Stomach smooth muscle (tissue), 2 donors: ENCODE results near the gene PPT1.

Experiments
- H3K27ac ChIP-seq: one replicate; pipeline ENCODE4 v1.7.0; 2013; ENCODE audit warnings: mild to moderate bottlenecking, low read length, inconsistent platforms
- H3K27me3 ChIP-seq, 2 donors: one replicate each; pipeline ENCODE4 v1.7.0; 2013; ENCODE audit warnings: low read length in 2 of 2; ENCODE audit not compliant: insufficient read depth in 2 of 2, control insufficient read depth in 1 of 2
- H3K36me3 ChIP-seq, 2 donors: one replicate each; pipeline ENCODE4 v1.7.0; 2013; ENCODE audit warnings: low read length in 2 of 2; ENCODE audit not compliant: control insufficient read depth in 2 of 2, insufficient read depth in 2 of 2
- H3K4me1 ChIP-seq: one replicate; pipeline ENCODE4 v1.7.0; 2013; ENCODE audit warnings: low read length; ENCODE audit not compliant: control insufficient read depth, insufficient read depth
- H3K4me3 ChIP-seq, 2 donors: one replicate each; pipeline ENCODE4 v1.7.0; 2013; ENCODE audit warnings: low read length in 2 of 2
- H3K9ac ChIP-seq, 2 donors: one replicate each; pipeline ENCODE4 v1.7.0; 2013; ENCODE audit warnings: low read length in 2 of 2, mild to moderate bottlenecking in 1 of 2
- H3K9me3 ChIP-seq, 2 donors: one replicate each; pipeline ENCODE4 v1.7.0; 2013; ENCODE audit warnings: low read length in 2 of 2; ENCODE audit not compliant: control insufficient read depth in 2 of 2
- donor health status: healthy.
- donor health status: Pancreatic carcinoma.

Gene PPT1

DNA sequence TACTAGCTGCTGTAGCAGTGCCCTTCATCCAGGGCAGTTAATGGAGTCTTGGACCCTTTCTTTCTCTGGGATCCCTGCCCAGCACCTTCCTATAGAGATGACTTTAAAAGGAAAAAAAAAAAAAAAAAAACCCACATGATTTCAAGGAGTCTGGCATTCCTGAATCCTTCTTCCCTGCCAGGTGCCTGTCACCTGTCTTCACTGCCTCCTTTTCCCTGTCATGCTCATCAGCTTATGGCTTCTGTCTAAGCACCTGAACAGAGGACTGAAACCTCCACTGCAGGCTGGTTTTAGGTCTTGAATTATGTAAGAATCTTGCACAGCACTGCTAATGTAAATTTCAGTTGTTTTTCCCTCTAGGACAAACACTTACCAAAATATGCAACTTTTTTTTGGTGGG lies 24.9 kb downstream of the PPT1 start:
- peaks cover 63 to 67% of the 10 kb centered on the region in 2 donors for H3K36me3 ChIP-seq
- H3K27ac ChIP-seq: no peak overlapping the region
- no peaks in the 10 kb centered on the region for H3K9me3 ChIP-seq
- no peak overlapping the region for H3K9ac ChIP-seq
- H3K4me3 ChIP-seq: no peak overlapping the region
- H3K27me3 ChIP-seq: no peaks in the 10 kb centered on the region
- H3K4me1 ChIP-seq: no peaks in the 10 kb centered on the region

- Histone ChIP-seq H3K9ac (no peak overlapping the region), H3K36me3 (peaks cover 82 to 83% of the 10 kb centered on the region in 2 donors)
These were observed 29.2 kb downstream of the PPT1 start for GRCh38 chr1:40067851-40068250.

GRCh38 chr1:40067023-40067422 lies 30.0 kb downstream of the PPT1 start:
- H3K36me3 ChIP-seq: peaks cover 76% of the 10 kb centered on the region in 2 donors
- no peak overlapping the region for H3K4me3 ChIP-seq
- no peaks in the 10 kb centered on the region for H3K4me1 ChIP-seq
- H3K27me3 ChIP-seq: no peaks in the 10 kb centered on the region
- no peak overlapping the region for H3K9ac ChIP-seq
- no peak overlapping the region for H3K27ac ChIP-seq
- H3K9me3 ChIP-seq: no peaks in the 10 kb centered on the region

More at GRCh38 chr1:40067851-40068250, 29.2 kb downstream of the PPT1 start:
- no peaks in the 10 kb centered on the region for H3K9me3 ChIP-seq
- H3K27ac ChIP-seq: no peak overlapping the region
- no peaks in the 10 kb centered on the region for H3K27me3 ChIP-seq
- no peak overlapping the region for H3K4me3 ChIP-seq
- no peaks in the 10 kb centered on the region for H3K4me1 ChIP-seq

- Histone ChIP-seq H3K27ac (no peak overlapping the region), H3K36me3 (peaks cover 66 to 71% of the 10 kb centered on the region in 2 donors), H3K27me3 (no peaks in the 10 kb centered on the region), H3K9ac (no peak overlapping the region), H3K9me3 (no peaks in the 10 kb centered on the region), H3K4me1 (no peaks in the 10 kb centered on the region), H3K4me3 (no peak overlapping the region)
These were observed 32.1 kb downstream of the PPT1 start for GRCh38 chr1:40064797-40065499.

GRCh38 chr1:40059960-40060750 lies 36.9 kb downstream of the PPT1 start:
- Histone ChIP-seq H3K27ac (no peak overlapping the region), H3K4me3 (no peak overlapping the region), H3K9ac (no peak overlapping the region), H3K4me1 (peaks cover 3% of the 10 kb centered on the region), H3K36me3 (peaks cover 31 to 36% of the 10 kb centered on the region in 2 donors), H3K9me3 (no peaks in the 10 kb centered on the region), H3K27me3 (no peaks in the 10 kb centered on the region)

- H3K4me3 ChIP-seq: no peak overlapping the region
- H3K9ac ChIP-seq: no peak overlapping the region
- H3K27ac ChIP-seq: no peak overlapping the region
- H3K9me3 ChIP-seq: no peaks in the 10 kb centered on the region
- H3K36me3 ChIP-seq: peaks cover 24 to 29% of the 10 kb centered on the region in 2 donors
- no peaks in the 10 kb centered on the region for H3K27me3 ChIP-seq
- peaks cover 3% of the 10 kb centered on the region for H3K4me1 ChIP-seq
These were observed 37.6 kb downstream of the PPT1 start for GRCh38 chr1:40059338-40059959.

DNA sequence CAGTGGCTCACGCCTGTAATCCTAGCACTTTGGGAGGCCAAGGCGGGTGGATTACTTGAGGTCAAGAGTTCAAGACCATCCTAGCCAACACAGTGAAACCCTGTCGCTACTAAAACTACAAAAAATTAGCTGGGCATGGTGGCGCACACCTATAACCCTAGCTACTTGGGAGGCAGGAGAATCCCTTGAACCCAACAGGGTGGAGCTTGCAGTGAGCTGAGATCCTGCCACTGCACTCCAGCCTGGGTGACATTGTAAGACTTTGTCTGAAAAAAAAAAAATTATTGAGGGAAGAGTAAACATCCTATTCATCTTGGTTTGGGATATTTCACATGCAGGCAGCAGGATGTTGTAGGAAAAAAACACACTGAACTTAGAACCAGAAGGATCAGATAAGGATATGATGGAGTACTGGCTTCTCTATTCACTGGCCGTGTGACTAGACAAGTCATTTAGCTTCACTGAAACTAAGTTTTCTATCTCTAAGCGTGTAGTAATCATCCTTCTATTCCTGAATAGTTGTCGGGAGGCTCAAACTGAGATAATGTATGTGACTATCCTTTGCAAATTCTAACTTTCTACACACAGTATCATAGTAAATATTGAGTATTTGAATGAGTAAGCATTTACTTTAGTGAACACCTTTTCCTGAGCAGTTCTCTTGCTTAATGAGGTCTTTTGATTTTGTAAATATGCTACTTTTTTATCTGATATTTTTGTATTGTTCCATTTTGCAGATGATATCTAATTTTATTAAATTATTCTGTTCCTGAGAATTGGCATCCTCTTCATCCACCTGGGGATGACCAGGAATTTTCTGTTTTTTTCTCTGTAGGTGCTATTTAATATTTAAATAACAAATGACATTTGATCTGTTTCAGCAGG lies 38.4 kb downstream of the PPT1 start:
- H3K36me3 ChIP-seq: peaks cover 17 to 21% of the 10 kb centered on the region in 2 donors
- no peaks in the 10 kb centered on the region for H3K9me3 ChIP-seq
- no peak overlapping the region for H3K4me3 ChIP-seq
- H3K9ac ChIP-seq: no peak overlapping the region
- peaks cover 3% of the 10 kb centered on the region for H3K4me1 ChIP-seq
- H3K27ac ChIP-seq: no peak overlapping the region
- H3K27me3 ChIP-seq: no peaks in the 10 kb centered on the region

DNA sequence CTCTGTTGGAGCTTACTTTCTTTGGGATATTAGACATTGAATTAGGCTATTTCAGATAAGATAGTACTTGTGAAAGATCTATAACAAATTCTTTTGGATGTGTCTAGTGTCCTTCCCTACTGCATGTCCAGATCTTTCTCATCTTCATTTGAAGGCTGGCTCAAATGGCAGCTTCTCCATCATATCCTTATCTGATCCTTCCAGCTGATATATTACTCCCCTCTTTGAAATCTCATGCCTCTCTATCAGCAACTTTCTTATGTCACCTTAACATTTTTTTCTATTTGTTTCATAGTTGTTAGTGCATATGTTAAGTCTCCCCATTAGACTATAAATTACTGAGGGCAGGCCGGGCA lies 39.0 kb downstream of the PPT1 start:
- Histone ChIP-seq H3K27me3 (no peaks in the 10 kb centered on the region), H3K27ac (no peak overlapping the region), H3K4me1 (peaks cover 6% of the 10 kb centered on the region), H3K9ac (no peak overlapping the region), H3K4me3 (no peak overlapping the region), H3K9me3 (no peaks in the 10 kb centered on the region), H3K36me3 (peaks cover 12 to 17% of the 10 kb centered on the region in 2 donors)

DNA sequence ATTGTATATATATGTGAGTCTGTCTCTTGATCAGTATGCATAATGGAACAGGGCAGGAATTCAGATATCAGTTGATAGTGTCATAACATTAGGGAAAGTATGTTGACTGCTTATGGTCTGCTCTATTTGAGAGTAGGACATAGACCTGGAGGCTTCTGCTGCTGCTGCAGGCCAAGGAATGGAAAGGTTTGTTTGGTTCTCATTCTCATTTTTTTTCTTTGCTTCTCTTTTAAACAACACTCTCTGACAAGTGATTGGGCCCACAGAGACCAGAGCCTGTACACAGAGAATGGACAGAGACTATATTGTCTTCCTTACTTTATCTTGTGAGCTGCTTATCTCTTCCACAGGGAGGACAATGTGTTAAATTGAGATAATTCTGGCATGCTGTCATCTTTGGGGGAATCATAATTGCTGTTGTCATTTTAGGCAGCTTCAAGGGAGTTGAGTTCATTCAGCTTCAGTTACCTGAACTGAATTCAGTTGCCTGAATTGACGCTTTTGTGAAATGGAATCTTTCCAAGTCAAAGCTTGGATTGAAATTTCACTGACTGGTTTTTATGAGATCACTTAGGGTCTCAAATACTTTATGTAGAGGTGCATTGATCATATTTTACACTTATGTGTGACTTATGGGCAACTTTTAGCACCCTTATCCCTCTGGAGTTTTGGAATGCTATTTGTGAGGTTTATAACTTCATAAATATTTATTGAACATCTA lies 39.6 kb downstream of the PPT1 start:
- Histone ChIP-seq H3K9ac (no peak overlapping the region), H3K4me3 (no peak overlapping the region), H3K36me3 (peaks cover 12 to 17% of the 10 kb centered on the region in 2 donors), H3K27me3 (no peaks in the 10 kb centered on the region), H3K4me1 (peaks cover 6% of the 10 kb centered on the region), H3K27ac (no peak overlapping the region), H3K9me3 (no peaks in the 10 kb centered on the region)
